ENCODE measurements around the gene SEMA3D.

DNA sequence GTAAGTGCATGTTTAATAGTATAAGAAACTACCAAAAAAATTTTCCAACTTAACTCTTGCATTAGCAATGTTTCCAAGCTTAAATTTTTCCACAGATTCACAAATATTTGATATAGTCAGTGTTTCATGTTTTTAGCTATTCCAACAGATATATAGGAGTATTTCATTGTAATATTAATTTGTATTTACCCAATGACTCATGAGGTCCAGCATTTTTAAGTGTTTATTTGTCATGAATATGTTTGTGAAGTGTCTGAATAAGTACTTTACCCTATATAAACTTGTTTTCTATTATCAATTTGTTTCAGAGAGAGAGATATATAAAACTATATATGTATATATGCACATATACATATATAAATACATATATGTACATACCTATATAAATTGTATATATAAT lies 71.0 kb downstream of the SEMA3D start:
- TF ChIP-seq EZH2 (IDR thresholded peaks at IDR 0.05; ENCODE audit: borderline replicate concordance, low read depth, low read length, poor library complexity, severe bottlenecking) = no peak
- no peak for TF ChIP-seq CTCF (conservative IDR thresholded peaks at IDR 0.05; ENCODE audit: low read depth, low read length)

Measured in A673 (cell line).